HG03575 (cell line): Measurements from ENCODE around the gene NCAPD3.
A peak's percentile ranks its signal among the peaks of the same experiment; 100 is the strongest.
"Not testable (repeated sequence)": the region's sequence is repeated elsewhere in the genome, so short reads cannot be mapped to it uniquely, and the experiment has no call there.

ENCODE experiments used
- ATAC-seq: cut with Tn5 transposase; IDR thresholded peaks from one replicate; pipeline ENCODE4 v1.9.1; 2021; ENCODE audit not compliant: unreplicated experiment, insufficient number of reproducible peaks, low FRiP score; ENCODE audit errors: extremely low read depth

Gene NCAPD3

DNA sequence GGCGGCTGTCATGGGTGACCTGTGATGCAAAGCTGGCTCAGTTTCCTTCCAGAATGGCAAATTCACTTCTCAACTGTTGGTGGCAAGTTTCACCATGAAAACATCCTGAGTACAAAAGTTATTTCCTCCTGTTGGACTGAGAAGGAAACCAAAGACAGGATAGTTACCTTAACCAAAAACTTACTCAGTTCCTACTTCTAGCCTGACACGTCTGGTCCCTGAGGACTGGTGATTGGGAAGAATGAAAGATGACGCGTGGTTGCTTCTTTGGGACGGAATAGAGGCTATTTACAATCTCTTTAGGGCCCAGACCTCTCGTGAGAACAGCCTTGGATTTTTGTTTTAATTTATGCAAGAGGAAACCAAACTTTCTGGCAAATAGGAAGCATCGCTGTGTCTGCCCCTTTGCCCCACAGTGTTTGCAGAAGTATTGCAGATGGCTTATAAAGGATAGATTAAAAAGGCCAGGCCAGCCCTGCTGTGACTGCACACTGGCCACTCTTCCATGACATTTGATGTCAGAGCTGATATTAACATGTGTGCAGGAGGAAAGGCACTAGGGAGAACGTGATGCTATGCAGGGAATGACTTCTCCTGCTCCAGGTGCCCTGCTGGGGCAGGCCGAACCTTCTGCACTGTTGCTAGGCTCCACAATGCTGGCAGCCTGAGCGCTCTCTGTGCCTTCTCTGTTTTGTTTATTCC lies 8.3 kb upstream of the NCAPD3 start:
- no peak for ATAC-seq

DNA sequence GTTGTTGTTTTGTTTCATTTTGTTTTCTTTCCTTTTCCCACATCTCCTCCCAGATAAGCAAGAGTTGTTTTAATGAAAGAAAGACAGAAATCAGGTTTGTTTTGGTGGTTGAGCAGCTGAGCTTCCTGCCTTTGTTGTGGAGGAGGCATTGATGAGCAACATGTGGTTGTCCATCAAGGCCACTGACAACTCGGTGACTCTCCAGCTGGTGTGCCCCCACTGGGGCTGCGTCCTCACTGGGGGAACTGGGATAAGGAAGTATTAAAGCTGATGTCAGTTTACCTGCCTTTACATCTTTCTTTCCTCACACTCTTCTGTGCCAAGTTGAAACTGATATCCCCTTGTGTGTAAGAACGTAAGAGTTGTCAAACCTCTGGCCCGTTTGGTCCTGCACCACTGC lies 6.6 kb upstream of the NCAPD3 start:
- no peak for ATAC-seq

DNA sequence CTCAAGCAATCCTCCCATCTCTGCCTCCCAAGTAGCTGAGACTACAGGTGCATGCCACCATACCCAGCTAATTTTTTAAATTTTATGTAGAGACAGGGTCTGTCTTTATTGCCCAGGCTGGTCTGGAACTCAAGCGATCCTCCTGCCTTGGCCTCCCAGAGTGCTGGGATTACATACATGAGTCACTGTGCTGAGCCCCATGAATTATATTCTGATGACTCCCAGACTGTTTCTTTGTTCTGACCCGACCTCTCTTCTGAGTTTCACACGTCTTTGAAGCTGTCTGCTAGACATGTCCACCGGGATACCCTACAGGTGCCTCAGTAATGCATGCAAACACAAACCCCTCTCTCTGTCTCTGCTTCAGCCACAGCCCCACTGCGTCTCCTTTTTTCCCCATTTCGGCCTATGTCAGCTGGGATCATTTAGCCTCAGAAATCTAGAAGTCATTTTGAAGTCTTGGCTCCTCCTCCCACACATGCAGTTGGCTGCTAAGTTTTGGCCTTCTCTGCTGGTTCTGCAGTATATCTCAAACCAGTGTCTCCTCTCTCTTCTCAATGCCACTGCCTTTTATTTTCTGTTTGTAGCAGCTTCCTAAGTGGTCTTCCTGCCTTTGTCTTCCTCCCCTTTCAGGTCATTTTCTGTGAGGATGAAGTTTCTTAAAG lies 5.5 kb upstream of the NCAPD3 start:
- ATAC-seq, result no peak

- ATAC-seq, result peak; percentile 64
Measured at GRCh38 chr11:134228625-134229024, 4.9 kb upstream of the NCAPD3 start.

DNA sequence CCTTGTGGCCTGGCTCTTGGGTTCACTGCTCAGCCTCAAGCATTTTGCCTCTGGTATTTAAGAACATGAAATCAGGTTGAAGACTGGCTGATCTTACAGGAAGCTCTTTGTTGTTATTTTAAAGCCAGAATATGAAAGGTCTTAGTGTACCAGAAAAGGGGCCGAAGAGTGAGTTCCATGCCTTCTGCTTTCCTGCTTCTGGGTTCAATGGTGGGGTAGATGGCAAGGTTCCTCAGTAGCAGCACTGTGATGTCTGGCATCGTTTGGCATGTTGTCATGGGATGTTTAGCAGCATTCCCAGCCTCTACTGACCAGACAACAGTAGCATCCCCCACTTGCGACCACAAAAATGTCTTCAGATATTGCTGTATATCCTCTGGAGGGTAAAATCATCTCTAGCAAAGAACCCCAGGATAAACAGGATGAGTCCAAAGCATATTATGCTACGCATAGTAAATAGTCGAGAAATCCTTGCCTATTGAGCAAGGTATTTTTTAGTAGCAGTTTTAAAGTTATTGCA lies 3.1 kb upstream of the NCAPD3 start:
- ATAC-seq, result no peak

- no peak for ATAC-seq
Measured at GRCh38 chr11:134224710-134225664, 1.2 kb upstream of the NCAPD3 start.

GRCh38 chr11:134223121-134223520 lies 646 bp downstream of the NCAPD3 start:
- no peak for ATAC-seq

DNA sequence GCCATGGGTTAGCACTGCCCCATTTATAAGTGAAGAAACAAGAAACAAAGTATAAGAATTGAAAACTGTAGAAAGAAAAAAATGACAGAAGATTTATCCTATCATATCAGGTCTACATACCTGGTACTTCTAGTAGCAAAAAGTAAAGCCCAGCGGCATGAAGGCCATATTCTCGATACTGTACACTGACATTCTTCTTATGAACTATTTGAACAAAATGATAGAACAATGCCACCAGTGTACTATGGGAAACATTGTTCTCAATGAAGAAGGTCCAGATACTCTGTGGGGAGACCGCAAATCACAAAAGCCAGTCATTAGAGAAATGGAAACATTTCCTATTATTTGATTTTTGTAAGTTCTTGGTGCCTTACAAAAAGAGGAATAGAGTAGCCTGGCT lies 7.0 kb downstream of the NCAPD3 start:
- ATAC-seq, result no peak

DNA sequence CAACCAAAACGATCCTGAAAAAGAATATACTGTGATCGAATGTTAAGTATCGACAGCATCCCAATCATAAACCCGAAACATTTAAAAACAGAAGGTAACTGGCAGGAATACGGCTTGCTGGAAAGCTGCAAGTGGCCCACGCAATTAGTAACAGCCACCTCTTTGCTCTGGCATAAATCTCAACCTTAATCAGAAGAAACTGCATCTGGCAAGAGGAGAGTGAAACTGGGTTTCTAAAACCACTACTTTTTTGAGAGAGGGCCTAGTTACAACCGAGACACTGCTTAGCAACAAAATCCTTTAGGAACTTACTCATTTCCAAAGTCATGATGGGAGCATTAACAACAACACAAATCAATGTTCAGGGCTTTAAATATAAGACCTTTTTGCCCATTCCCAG lies 7.9 kb downstream of the NCAPD3 start:
- no peak for ATAC-seq

DNA sequence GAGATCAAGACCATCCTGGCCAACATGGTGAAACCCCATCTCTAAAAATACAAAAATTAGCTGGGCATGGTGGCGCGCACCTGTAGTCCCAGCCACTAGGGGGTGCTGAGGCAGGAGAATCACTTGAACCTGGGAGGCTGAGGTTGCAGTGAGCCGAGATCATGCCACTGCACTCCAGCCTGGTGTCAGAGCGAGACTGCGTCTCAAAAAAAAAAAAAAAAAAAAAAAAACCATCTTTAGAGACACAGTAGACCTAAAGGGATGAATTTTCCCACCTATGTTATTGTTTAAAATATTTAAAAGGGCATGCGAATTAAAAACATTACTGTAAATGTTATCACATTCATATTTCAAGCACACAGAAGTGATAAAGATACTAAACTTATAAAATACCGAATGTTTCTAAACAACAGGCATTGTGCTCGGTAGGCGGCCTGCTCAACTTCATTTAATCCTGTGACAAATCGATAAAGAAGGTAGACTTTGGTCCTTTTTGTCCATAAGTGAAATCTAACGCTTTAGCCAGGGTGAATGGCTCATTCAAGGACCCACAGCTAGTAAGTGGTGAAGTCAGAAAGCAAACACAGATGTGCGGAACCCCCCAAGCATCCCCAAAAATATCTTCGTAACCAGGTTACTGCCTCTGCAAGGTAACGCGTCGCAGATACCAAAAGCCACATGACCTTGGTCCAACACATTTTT lies 16.1 kb downstream of the NCAPD3 start:
- ATAC-seq, result no peak

DNA sequence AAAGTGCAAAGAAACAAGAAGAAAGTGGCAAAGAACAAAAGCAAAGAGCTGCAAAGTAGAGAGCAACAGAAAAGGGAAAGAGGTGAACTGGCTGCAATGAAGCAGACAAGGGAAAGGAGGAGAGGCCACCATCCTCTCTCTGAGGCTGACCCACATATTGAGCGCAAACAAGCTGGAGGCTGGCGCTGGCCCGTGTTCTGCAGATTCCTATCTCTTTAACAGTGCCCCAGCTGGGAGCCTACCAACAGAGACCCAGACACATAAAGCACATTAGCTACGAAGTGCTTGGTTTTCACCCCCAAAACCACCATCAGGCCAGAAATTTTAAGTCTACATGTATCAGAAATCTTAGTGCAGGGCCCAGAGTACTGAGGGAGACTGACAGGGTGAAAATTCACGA lies 17.6 kb downstream of the NCAPD3 start:
- ATAC-seq, result no peak

GRCh38 chr11:134205729-134206128 lies 18.0 kb downstream of the NCAPD3 start:
- ATAC-seq, result no peak

- no peak for ATAC-seq
Measured at GRCh38 chr11:134202661-134203060, 21.1 kb downstream of the NCAPD3 start.

DNA sequence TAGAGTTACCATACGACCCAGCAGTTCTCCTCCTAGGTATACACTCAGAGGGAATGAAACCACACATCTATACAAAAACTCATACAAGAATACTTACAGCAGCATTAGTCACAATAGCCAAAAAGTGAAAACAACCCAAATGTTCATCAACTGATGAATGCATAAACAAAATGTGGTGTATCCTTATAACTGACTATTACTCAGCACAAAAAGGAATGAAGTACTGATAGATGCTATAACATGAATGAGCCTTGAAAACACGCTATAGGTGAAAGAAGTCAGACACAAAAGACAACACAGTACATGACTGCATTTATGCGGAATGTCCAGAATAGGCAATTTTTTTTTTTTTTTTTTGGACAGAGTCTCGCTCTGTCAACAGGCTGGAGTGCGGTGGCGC lies 23.1 kb downstream of the NCAPD3 start:
- ATAC-seq, result no peak

- ATAC-seq, result no peak
Measured at GRCh38 chr11:134199531-134199930, 24.2 kb downstream of the NCAPD3 start.

- ATAC-seq, result no peak
Measured at GRCh38 chr11:134196756-134197155, 27.0 kb downstream of the NCAPD3 start.

DNA sequence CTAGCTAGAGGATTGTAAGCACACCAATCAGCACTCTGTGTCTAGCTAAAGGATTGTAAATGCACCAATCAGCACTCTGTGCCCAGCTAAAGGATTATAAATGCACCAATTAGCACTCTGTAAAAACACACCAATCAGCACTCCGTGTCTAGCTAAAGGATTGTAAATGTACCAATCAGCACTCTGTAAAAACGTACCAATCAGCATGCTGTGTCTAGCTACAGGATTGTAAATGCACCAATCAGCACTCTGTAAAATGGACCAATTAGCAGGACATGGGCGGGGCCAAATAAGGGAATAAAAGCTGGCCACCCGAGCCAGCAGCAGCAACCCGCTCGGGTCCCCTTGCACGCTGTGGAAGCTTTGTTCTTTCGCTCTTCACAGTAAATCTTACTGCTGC lies 35.7 kb downstream of the NCAPD3 start:
- not testable (repeated sequence) for ATAC-seq

DNA sequence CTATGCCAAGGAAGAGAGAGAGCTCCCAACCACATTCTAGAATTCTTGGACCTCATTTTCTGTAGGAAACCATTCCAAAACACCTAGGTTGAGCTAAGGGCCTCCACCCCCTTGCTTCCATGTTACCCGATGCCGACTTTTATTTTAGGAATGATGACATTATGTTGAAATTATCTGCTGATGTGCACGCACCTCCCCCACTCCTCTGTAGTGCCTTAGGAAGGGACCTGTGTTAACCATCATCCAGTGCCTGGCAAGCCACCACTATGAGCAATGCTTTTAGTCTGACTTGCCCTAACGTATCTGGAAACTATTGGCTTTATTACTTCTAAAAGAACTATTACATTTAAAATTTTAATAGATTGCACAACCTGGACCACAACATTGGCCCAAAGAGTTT lies 42.1 kb downstream of the NCAPD3 start:
- ATAC-seq, result no peak

DNA sequence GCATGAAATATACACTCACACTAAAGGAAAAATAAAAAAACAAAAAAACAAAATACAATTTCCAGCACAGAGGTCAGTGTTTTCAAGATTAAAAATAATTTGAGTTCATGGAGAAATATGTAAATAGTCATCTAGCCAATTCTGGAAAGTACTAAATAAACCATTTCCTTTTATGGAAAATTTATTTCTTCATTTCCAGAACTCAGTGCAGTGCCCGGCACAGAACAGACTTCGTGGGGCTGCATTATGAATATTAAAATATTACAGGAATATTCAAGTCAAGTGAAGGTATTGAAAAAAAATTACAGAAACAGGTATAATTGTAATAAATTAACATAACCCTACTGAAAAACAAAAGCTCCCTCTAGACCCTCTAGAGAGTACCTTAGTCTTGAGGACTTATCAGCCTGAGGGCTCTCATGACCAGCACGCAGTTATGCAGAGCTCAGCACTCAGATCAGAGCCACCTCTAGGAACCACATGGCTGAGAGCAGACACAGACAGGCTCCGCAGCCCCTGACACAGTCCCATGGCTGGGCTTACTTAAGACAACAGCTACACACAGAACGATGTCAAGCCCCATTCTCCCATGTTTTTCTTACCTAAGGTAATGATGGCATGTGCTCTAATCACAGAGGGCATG lies 45.6 kb downstream of the NCAPD3 start:
- no peak for ATAC-seq
